Stimulated activated CD8-positive, alpha-beta memory T cell treated with anti-CD3 and anti-CD28 coated beads, Interleukin-12 subunit alpha, Interleukin-12 subunit beta, amount 100 ng/mL, for 24 hours (primary cell): ENCODE results near the gene GOLGA6L7.
"Not testable (repeated sequence)": the region's sequence is repeated elsewhere in the genome, so short reads cannot be mapped to it uniquely, and the experiment has no call there.

Experiments
- DNase-seq: peaks from one replicate; pipeline ENCODE4 v3.0.0-alpha.2; 2020; ENCODE audit errors: extremely low read depth

GOLGA6L7 gene

DNA sequence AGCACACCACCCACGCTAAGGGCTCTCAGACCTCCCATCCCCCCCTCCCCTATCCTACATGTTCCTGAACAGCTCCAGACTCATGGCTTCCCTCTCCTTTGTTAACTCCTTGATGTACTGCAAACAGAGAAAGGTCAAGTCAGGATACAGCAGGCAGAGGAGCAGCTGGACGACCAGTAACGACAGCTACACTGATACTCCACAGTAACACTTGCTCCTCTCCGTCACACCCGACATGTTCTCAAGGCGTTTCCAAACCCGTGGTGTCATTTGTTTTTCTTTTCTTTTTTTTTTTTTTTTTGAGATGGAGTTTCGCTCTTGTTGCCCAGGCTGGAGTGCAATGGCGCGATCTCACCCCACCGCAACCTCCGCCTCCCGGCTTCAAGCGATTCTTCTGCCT is 4.3 kb downstream of the GOLGA6L7 start:
- not testable (repeated sequence) for DNase-seq

GRCh38 chr15:28843520-28843919 is 4.9 kb downstream of the GOLGA6L7 start:
- DNase-seq, result not testable (repeated sequence)

DNA sequence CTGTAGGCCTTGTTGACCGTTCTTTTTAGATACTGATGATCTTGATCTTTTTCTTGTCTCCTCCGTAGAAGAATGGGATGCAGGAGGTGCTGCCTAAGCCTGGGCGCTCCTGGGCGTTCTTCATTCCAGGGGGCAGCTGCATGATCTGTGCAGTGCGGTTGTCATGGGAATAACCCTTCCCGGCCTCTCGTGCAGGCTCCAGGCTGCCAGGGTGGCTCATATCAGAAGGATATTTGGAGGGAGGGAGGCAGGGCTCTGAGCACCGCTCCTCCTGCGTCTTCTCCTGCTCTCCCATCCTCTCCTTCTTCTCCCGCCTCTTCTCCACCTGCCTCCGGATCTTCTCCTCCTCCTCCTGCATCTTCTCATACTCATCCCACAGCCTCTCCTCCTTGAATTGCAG is 6.2 kb downstream of the GOLGA6L7 start:
- DNase-seq, result not testable (repeated sequence)

DNA sequence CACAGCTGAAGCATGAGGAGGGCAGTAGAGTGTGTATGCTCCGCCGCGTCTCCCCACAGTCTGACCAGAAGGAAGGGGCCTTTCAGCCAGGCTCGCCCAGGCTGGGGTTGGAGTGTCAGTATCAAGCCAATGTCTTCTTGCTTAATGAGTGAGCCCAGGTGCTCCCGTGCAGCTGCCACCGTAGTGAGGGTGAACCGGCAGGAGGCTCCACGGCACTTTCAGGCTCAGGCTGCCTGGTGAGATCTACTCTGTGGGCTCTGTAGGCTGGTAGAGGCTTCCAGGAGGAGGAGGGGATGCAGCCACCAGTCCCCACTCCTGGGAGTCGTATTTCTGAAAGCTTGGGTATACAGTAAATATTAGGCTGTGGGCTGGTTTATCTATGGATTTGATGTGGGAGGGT is 8.2 kb downstream of the GOLGA6L7 start:
- DNase-seq, result not testable (repeated sequence)

DNA sequence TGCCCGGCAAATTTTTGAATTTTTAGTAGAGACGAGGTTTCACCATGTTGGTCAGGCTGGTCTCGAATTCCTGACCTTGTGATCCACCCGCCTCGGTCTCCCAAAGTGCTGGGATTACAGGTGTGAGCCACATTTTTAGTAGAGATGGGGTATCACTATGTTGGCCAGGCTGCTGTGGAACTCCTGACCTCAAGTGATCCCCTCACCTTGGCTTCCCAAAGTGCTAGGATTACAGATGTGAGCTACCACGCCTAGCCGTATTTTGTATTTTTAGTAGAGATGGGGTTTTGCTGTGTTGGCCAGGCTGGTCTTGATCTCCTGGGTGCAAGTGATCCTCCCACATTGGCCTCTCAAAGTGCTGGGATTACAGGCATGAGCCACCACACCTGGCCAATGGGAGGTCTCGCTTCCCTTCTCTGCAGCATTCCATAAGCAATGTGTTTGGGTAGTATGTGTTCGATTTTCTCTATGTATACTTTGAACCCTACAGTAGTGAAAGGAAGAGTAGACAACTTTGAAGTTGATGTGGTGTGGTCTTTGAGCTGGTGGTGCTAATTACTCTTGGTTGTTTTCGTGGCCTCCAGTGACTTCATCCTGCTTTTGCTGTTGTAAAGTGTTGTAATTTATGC is 13.4 kb downstream of the GOLGA6L7 start:
- DNase-seq, result not testable (repeated sequence)

DNA sequence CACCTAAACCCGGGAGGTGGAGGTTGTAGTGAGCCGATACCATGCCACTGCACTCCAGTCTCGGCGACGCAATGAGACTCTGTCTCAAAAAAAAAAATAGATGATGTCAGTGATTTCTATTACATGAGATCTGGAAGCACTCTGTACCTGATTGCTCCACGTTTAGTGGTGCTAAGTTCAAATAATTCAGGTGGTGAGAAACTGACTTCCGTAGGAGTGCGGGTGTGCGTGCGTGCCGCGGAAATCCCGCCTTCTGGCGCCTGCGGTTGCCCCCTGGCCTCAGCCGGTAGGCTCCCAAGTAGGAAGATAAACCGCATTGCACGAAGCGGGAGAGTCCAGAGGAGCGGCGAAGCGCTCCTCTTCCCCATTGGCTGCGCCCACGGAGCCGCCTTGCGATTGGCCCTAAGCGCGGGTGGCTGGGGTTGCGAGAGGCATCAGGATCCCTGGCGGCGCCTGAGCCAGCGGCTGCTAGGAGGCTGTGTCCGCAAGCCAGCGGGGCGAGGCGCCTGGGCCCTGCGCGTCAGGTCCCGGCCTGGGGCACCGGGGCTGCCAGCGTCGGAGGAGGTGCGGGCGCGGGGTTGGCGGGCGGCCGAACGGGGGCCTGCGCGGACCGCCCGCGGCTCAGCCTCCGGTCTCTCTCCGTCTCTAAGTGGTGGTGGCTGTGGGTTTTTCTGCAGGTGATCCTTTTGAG is 16.4 kb downstream of the GOLGA6L7 start:
- not testable (repeated sequence) for DNase-seq

DNA sequence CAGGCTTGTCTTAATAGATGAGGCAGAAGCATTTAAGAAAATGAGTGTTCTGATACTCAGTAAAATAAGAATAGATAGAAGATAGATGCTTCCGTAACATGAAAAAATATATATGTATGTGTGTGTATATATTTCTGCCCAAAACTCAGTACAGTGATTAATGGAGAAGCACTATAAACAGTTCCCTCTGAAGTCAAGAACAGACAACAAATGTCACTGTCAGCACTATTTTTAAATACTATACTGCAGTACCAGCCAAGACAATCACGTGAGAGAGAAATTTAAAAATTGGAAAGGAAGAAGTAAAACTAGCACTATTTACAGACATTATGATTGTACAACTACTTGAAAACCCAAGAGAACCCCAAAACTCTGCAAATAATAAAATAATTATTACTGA is 27.0 kb downstream of the GOLGA6L7 start:
- DNase-seq, result not testable (repeated sequence)

DNA sequence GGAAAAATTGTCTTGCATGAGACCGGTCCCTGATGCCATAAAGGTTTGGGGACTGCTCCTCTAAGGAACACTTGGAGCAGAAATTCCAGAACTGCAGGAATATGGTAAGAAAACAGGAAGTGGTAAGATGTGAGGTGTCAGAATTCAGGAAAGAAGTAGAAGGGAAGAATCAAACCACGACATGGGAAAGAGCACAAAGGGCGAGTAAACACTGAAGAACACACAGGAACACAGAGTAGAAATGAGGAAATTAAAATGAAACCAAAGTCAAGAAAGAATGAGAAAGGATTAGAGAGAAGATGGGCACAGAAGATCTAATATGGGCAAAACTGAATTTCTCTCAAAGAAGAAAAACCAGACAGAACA is 28.5 kb downstream of the GOLGA6L7 start:
- DNase-seq, result not testable (repeated sequence)

GRCh38 chr15:28819019-28819929 is 29.2 kb downstream of the GOLGA6L7 start:
- DNase-seq, result not testable (repeated sequence)

DNA sequence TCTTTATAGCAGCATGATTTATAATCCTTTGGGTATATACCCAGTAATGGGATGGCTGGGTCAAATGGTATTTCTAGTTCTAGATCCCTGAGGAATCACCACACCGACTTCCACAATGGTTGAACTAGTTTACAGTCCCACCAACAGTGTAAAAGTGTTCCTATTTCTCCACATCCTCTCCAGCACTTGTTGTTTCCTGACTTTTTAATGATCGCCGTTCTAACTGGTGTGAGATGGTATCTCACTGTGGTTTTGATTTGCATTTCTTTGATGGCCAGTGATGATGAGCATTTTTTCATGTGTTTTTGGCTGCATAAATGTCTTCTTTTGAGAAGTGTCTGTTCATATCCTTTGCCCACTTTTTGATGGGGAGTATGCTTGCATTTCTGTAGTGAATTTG is 30.3 kb downstream of the GOLGA6L7 start:
- DNase-seq, result not testable (repeated sequence)

- DNase-seq, result not testable (repeated sequence)
Measured at GRCh38 chr15:28814059-28814458, 34.4 kb downstream of the GOLGA6L7 start.

- DNase-seq, result not testable (repeated sequence)
Measured at GRCh38 chr15:28813392-28813791, 35.1 kb downstream of the GOLGA6L7 start.

- DNase-seq, result not testable (repeated sequence)
Measured at GRCh38 chr15:28811852-28812550, 36.4 kb downstream of the GOLGA6L7 start.

DNA sequence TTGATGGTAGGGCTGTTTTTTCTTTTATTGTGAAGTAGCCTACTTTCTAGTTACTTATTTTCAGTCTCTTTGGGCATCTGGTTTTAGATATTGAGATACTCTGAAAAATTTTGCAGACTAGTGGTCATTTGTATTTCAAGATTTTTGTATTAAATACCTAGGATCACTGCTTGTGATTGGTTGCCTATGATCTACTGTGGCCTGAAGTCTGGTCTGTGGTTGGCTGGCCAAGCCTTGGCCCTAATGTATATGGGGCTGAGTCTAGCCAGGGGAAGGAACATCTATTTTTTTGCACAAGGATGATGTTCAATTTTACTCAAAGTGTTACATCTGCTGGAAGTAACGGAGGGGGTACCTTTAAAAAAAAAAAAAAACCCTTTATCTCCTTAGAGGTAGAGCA is 38.0 kb downstream of the GOLGA6L7 start:
- DNase-seq, result not testable (repeated sequence)

DNA sequence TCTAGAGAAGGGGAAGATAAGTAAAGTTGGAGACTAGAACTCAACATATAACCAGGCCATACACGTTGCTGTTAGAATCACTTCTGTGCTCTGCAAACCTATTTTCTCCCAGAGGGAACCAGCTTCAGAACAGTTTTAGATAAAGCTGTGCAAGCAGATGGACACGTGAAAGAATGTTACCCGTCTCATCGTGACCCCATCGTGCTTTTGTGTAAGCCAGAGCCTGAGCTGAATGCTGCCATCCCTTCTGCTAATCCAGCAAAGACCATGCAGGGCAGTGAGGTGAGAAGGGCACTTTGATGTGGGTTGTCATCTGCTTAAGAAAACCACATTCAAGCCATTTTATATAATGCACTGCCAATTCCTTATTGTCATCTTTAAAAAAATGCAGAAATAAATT is 40.3 kb downstream of the GOLGA6L7 start:
- not testable (repeated sequence) for DNase-seq

- not testable (repeated sequence) for DNase-seq
Measured at GRCh38 chr15:28800366-28800765, 48.1 kb downstream of the GOLGA6L7 start.

GRCh38 chr15:28798234-28798633 is 50.2 kb downstream of the GOLGA6L7 start:
- DNase-seq, result not testable (repeated sequence)

DNA sequence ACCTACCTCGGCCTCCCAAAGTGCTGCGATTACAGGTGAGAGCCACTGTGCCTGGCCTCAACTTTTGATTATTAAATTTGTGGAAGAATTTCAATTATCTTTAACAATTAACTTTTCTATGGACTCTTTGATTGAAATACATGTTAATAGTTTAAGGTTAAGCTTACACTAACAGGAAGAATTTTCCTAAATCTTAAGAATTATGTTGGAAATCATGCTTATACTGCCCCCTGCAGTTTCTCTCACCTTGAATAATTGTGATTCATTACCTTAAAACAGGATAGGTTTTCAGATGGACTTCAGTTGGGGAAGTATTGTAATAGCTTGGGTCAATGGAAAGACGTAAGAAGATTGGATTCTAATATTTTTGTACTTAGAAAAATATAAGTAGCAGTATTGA is 54.2 kb downstream of the GOLGA6L7 start:
- DNase-seq, result not testable (repeated sequence)
